Gastroesophageal sphincter (tissue), 3 donors: ENCODE measurements around the gene AMDHD1.

ENCODE experiments used
- EP300 ChIP-seq: sonication (generic); formaldehyde crosslinking; IDR thresholded peaks from one replicate; pipeline ENCODE4 v1.6.1; 2017; ENCODE audit warnings: antibody characterized with exemption, mild to moderate bottlenecking
- POLR2A ChIP-seq, 2 donors: fragments of 450-650 bp; IDR thresholded peaks; one replicate each; pipeline ENCODE4 v1.6.1; 2017; ENCODE audit warnings: antibody characterized with exemption in 2 of 2, mild to moderate bottlenecking in 2 of 2, moderate library complexity in 1 of 2
- POLR2AphosphoS5 ChIP-seq: sonication (generic); formaldehyde crosslinking; IDR thresholded peaks from one replicate; pipeline ENCODE4 v1.6.1; 2017; ENCODE audit warnings: antibody characterized with exemption
- TF ChIP-seq, protein P1 (sequence below), 4 experiments: fragments of 200-600 bp in 2 of 4; fragments of 450-650 bp in 2 of 4; sonication (generic) in 1 of 4; IDR thresholded peaks; one replicate each; pipeline ENCODE4 v1.5.1; 2017 to 2019; ENCODE audit warnings: antibody characterized with exemption in 4 of 4, mild to moderate bottlenecking in 2 of 4, moderate library complexity in 2 of 4

GRCh38 chr12:95990136-95990535 lies 47.0 kb downstream of the AMDHD1 start:
- TF ChIP-seq, protein P1, sequence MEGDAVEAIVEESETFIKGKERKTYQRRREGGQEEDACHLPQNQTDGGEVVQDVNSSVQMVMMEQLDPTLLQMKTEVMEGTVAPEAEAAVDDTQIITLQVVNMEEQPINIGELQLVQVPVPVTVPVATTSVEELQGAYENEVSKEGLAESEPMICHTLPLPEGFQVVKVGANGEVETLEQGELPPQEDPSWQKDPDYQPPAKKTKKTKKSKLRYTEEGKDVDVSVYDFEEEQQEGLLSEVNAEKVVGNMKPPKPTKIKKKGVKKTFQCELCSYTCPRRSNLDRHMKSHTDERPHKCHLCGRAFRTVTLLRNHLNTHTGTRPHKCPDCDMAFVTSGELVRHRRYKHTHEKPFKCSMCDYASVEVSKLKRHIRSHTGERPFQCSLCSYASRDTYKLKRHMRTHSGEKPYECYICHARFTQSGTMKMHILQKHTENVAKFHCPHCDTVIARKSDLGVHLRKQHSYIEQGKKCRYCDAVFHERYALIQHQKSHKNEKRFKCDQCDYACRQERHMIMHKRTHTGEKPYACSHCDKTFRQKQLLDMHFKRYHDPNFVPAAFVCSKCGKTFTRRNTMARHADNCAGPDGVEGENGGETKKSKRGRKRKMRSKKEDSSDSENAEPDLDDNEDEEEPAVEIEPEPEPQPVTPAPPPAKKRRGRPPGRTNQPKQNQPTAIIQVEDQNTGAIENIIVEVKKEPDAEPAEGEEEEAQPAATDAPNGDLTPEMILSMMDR (IDR thresholded peaks at IDR 0.05): no peak
- TF ChIP-seq POLR2AphosphoS5 (no peak), POLR2A (IDR thresholded peaks at IDR 0.05) (no peak), EP300 (no peak)
